SK-N-SH (cell line): ENCODE results near the gene S1PR1. TPM values are rescaled to one million over a fixed set of nuclear protein-coding genes. Genes with fewer than 3 reads are reported as not detected.

Experiments used
- CTCF ChIA-PET: fragments of 300-600, 350-600 bp; formaldehyde crosslinking; extraction: SDS; loops from one replicate; lab custom pipeline; 2021; lab: Yijun Ruan, JAX
- POLR2A ChIA-PET: fragments of 350-600 bp; sonication (Branson Sonifier 250); formaldehyde crosslinking; extraction: SDS; loops from one replicate; lab custom pipeline; 2020; ENCODE audit warnings: antibody characterized with exemption, inconsistent platforms; lab: Yijun Ruan, JAX
- DNase-seq: peaks from one replicate; pipeline ENCODE4 v3.0.0; 2012
- H2AFZ ChIP-seq: fragments of 200-600 bp; sonication (generic); 2 replicates; pipeline ENCODE4 v1.8.1; 2016; ENCODE audit warnings: antibody characterized with exemption, mild to moderate bottlenecking, low read depth
- H3F3A ChIP-seq: fragments of 200-600 bp; sonication (generic); replicated peaks from 2 replicates; pipeline ENCODE3; 2016; ENCODE audit warnings: antibody characterized with exemption, mild to moderate bottlenecking; ENCODE audit not compliant: insufficient read depth
- H3K27ac ChIP-seq, 2 experiments: fragments of 200-500 bp in 1 of 2; fragments of 200-600 bp in 1 of 2; sonication (Bioruptor generic) in 1 of 2; sonication (generic), shearing (Covaris generic) in 1 of 2; 2 replicates each; pipeline versions ENCODE4 v1.5.1 to v1.6.1; 2014 to 2016; ENCODE audit warnings: low read depth in 2 of 2, inconsistent platforms in 1 of 2, low read length in 1 of 2, mild to moderate bottlenecking in 1 of 2, mixed read lengths in 1 of 2
- H3K27me3 ChIP-seq: fragments of 200-600 bp; sonication (generic), shearing (Covaris generic); 2 replicates; pipeline ENCODE4 v1.6.1; 2016; ENCODE audit warnings: mixed run types; ENCODE audit not compliant: insufficient read depth
- H3K36me3 ChIP-seq, 2 experiments: fragments of 200-500 bp in 1 of 2; fragments of 200-600 bp in 1 of 2; sonication (Bioruptor generic) in 1 of 2; sonication (generic) in 1 of 2; replicated peaks in 1 of 2; 2 replicates each; pipeline versions ENCODE3 to v1.5.1; 2014 to 2016; ENCODE audit warnings: low read length in 1 of 2, mild to moderate bottlenecking in 1 of 2; ENCODE audit not compliant: insufficient read depth in 2 of 2, control insufficient read depth in 1 of 2
- H3K4me1 ChIP-seq, 2 experiments: fragments of 200-500 bp in 1 of 2; fragments of 200-600 bp in 1 of 2; sonication (Bioruptor generic) in 1 of 2; sonication (generic), shearing (Covaris generic) in 1 of 2; 2 replicates each; pipeline versions ENCODE4 v1.5.1 to v1.6.1; 2014 to 2016; ENCODE audit warnings: low read depth in 1 of 2, low read length in 1 of 2, mixed run types in 1 of 2; ENCODE audit not compliant: insufficient read depth in 2 of 2, control insufficient read depth in 1 of 2
- H3K4me2 ChIP-seq: fragments of 200-600 bp; sonication (generic), shearing (Covaris generic); 2 replicates; pipeline ENCODE4 v1.6.1; 2017; ENCODE audit warnings: mixed run types
- H3K4me3 ChIP-seq, 2 experiments: fragments of 200-500 bp in 1 of 2; fragments of 200-600 bp in 1 of 2; sonication (Bioruptor generic) in 1 of 2; sonication (generic), shearing (Covaris generic) in 1 of 2; 2 replicates each; pipeline versions ENCODE4 v1.5.1 to v1.8.1; 2014 to 2016; ENCODE audit warnings: low read depth in 2 of 2, inconsistent platforms in 1 of 2, low read length in 1 of 2, mild to moderate bottlenecking in 1 of 2, mixed read lengths in 1 of 2, moderate library complexity in 1 of 2
- H3K79me2 ChIP-seq: fragments of 200-600 bp; sonication (generic); 2 replicates; pipeline ENCODE4 v1.8.1; 2017; ENCODE audit warnings: mild to moderate bottlenecking; ENCODE audit not compliant: insufficient read depth
- H3K9ac ChIP-seq: fragments of 200-600 bp; sonication (generic); 2 replicates; pipeline ENCODE4 v1.6.1; 2017; ENCODE audit warnings: mixed run types
- H3K9me2 ChIP-seq: fragments of 200-600 bp; sonication (generic); 2 replicates; pipeline ENCODE4 v1.6.1; 2017; ENCODE audit warnings: mixed run types
- H3K9me3 ChIP-seq: fragments of 200-600 bp; sonication (generic); 2 replicates; pipeline ENCODE4 v1.6.1; 2017; ENCODE audit warnings: mixed run types, mild to moderate bottlenecking, moderate library complexity
- H4K20me1 ChIP-seq: fragments of 200-600 bp; sonication (generic); 2 replicates; pipeline ENCODE4 v1.6.1; 2017; ENCODE audit warnings: mild to moderate bottlenecking, mixed run types; ENCODE audit not compliant: insufficient read depth
- CHD2 ChIP-seq: fragments of 150-350 bp; IDR thresholded peaks from 2 replicates; pipeline ENCODE4 v1.6.1; 2018; ENCODE audit warnings: low read length; ENCODE audit not compliant: partially characterized antibody
- EP300 ChIP-seq, 2 experiments: IDR thresholded peaks; 2 replicates each; pipeline versions ENCODE4 v1.4.0 to v1.6.1; 2012; ENCODE audit warnings: borderline replicate concordance in 1 of 2, low read depth in 1 of 2, low read length in 1 of 2
- FOXM1 ChIP-seq: IDR thresholded peaks from 2 replicates; pipeline ENCODE4 v1.4.0; 2012; ENCODE audit warnings: low read depth, mild to moderate bottlenecking
- GABPA ChIP-seq: IDR thresholded peaks from 2 replicates; pipeline ENCODE4 v1.4.0; 2012; ENCODE audit warnings: low read depth, mild to moderate bottlenecking
- GATA2 ChIP-seq: sonication (generic); formaldehyde crosslinking; IDR thresholded peaks from 2 replicates; pipeline ENCODE4 v1.5.0; 2020; ENCODE audit warnings: mild to moderate bottlenecking, missing genetic modification reagents
- MEF2A ChIP-seq: IDR thresholded peaks from 2 replicates; pipeline ENCODE4 v1.4.0; 2012; ENCODE audit warnings: low read depth, borderline replicate concordance
- NFIC ChIP-seq: IDR thresholded peaks from 2 replicates; pipeline ENCODE4 v1.4.0; 2012; ENCODE audit warnings: borderline replicate concordance
- RCOR1 ChIP-seq: fragments of 150-350 bp; IDR thresholded peaks from 2 replicates; pipeline ENCODE4 v1.6.1; 2017; ENCODE audit warnings: antibody characterized with exemption, low read length
- RFX5 ChIP-seq: IDR thresholded peaks from 2 replicates; pipeline ENCODE4 v1.6.1; 2012; ENCODE audit warnings: mild to moderate bottlenecking, improper control_type of control experiment, low read length
- TCF12 ChIP-seq: IDR thresholded peaks from 2 replicates; pipeline ENCODE4 v1.4.0; 2012
- TEAD4 ChIP-seq: IDR thresholded peaks from 2 replicates; pipeline ENCODE4 v1.4.0; 2012; ENCODE audit warnings: mild to moderate bottlenecking, borderline replicate concordance; ENCODE audit not compliant: insufficient read depth
- USF1 ChIP-seq: IDR thresholded peaks from 2 replicates; pipeline ENCODE4 v1.4.0; 2012; ENCODE audit warnings: low read depth, borderline replicate concordance
- USF2 ChIP-seq: fragments of 150-350 bp; IDR thresholded peaks from 2 replicates; pipeline ENCODE4 v1.6.1; 2017; ENCODE audit warnings: antibody characterized with exemption, low read length, low read depth, borderline replicate concordance
- WGBS: methylation state at CpG from one replicate; pipeline ENCODE4 v1.1.6; 2017; ENCODE audit warnings: low lambda C conversion rate; 5-methylcytosine and 5-hydroxymethylcytosine counted together
- polyA plus RNA-seq, 3 experiments: library from polyadenylated mRNA; depleted of rRNA; stranded (reverse); fragments of >200 nt; gene quantifications; 2 replicates each; pipeline ENCODE4 v1.2.3, GENCODE V29; 2012

The S1PR1 gene
- polyA plus RNA-seq, 1 of the 3 experiments (the other 2 are of a cell fraction), result 5.9 TPM

GRCh38 chr1:101262060-101262459 is 25.2 kb downstream of the S1PR1 start (continued):
- TF ChIP-seq USF1, result no peak
- no peak for TF ChIP-seq RCOR1
- TF ChIP-seq GABPA, result no peak
- TF ChIP-seq NFIC, result no peak

- Histone ChIP-seq H3K79me2 (no peaks in the 10 kb centered on the region), H3F3A (peaks cover 16% of the 10 kb centered on the region), H3K4me1 (peaks cover 8 to 20% of the 10 kb centered on the region in 2 experiments; a peak in 3 of 4 replicates), H3K9me3 (no peaks in the 10 kb centered on the region)
- TF ChIP-seq EP300 (IDR thresholded peaks at IDR 0.05; ENCODE audit: borderline replicate concordance in 1 of 2, low read depth in 1 of 2, low read length in 1 of 2) (no peak), USF2 (no peak), RFX5 (no peak), FOXM1 (no peak), TEAD4 (no peak), MEF2A (no peak)
- TF ChIP-seq, all 33 proteins: peak for 0
- H3K4me2 ChIP-seq, result no peak overlapping the region
- H3K27me3 ChIP-seq, result no peaks in the 10 kb centered on the region
- H3K27ac ChIP-seq, result no peak overlapping the region
- 80% methylated on average over 6 of the region's 6 CpGs for WGBS
- no peak for DNase-seq
- no peaks in the 10 kb centered on the region for H3K9me2 ChIP-seq
- H3K36me3 ChIP-seq, result no peaks in the 10 kb centered on the region
- no peak overlapping the region for H3K4me3 ChIP-seq
- CTCF ChIA-PET, result interaction anchor here (0.8 kb wide), 1 partner anchor 26 kb away, joined by 4 read pairs; no protein-coding TSS in a partner anchor
- H3K9ac ChIP-seq, result no peak overlapping the region
- H4K20me1 ChIP-seq, result no peaks in the 10 kb centered on the region
- POLR2A ChIA-PET, result no interaction called here
- H2AFZ ChIP-seq, result no peak overlapping the region
Observed at GRCh38 chr1:101262630-101263348, 26.0 kb downstream of the S1PR1 start.

- peaks cover 5 to 12% of the 10 kb centered on the region in 2 experiments; a peak in 3 of 4 replicates for H3K4me1 ChIP-seq
- H3K4me3 ChIP-seq, result no peak overlapping the region
- DNase-seq, result peak; percentile 15
- WGBS, result 51% methylated on average over 2 of the region's 2 CpGs
- ChIA-PET CTCF (interaction anchor here (1.1 kb wide), 1 partner anchor 24 kb away, joined by 6 read pairs; no protein-coding TSS in a partner anchor), POLR2A (no interaction called here)
- no peaks in the 10 kb centered on the region for H3K27me3 ChIP-seq
- peaks cover 11% of the 10 kb centered on the region for H3F3A ChIP-seq
- H3K36me3 ChIP-seq, result no peaks in the 10 kb centered on the region
- H3K9me3 ChIP-seq, result no peaks in the 10 kb centered on the region
- no peaks in the 10 kb centered on the region for H3K9me2 ChIP-seq
- H3K9ac ChIP-seq, result no peak overlapping the region
- peak overlapping the region in 1 of 2 experiments; percentile 19; a peak in 1 of 4 replicates for H3K27ac ChIP-seq
- H4K20me1 ChIP-seq, result no peaks in the 10 kb centered on the region
- H3K79me2 ChIP-seq, result no peaks in the 10 kb centered on the region
- no peak overlapping the region for H3K4me2 ChIP-seq
- no peak overlapping the region for H2AFZ ChIP-seq
- TF ChIP-seq TCF12, result peak; percentile 34; the same call in 1 of the 2 replicates
- peak; percentile 37 for TF ChIP-seq GATA2
- TF ChIP-seq CHD2, result peak; percentile 53
- TF ChIP-seq MEF2A, result no peak
Observed at GRCh38 chr1:101264697-101265096, 27.9 kb downstream of the S1PR1 start.
